Measurements from ENCODE around the gene FAM210B.
"Not testable (repeated sequence)": the region's sequence is repeated elsewhere in the genome, so short reads cannot be mapped to it uniquely, and the experiment has no call there.

Gene FAM210B

GRCh38 chr20:56361900-56362299 lies 3.1 kb downstream of the FAM210B start:
- DNase-seq, result no peak

DNA sequence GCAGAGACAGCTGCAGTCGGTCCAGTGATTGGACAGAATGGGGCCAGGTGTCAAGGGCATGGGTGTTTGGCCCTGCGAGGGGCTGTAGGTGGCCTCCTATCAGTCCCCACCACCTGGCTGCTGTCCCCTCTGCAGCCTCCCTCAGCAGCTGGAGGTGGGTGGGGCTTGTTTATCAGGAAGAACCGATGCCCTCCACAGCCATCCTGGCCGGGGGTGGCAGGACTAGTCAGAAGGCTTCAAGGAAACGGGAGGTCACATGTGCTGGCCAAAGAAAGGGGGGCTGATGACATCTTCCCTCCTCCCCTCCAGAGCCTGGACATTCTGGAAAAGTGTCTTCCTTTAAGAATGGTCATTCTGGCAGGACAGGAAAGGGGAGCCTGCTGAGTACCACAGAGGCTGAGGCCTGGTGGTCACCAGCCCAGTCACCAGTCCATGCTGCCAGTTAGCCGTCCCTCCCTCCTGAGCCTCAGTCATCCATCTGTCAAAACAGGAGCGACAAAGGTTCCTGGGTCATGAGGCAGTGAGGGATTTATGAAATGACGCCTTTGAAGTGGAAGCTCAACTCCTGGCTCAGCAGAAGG lies 4.1 kb downstream of the FAM210B start:
- DNase-seq, result no peak

DNA sequence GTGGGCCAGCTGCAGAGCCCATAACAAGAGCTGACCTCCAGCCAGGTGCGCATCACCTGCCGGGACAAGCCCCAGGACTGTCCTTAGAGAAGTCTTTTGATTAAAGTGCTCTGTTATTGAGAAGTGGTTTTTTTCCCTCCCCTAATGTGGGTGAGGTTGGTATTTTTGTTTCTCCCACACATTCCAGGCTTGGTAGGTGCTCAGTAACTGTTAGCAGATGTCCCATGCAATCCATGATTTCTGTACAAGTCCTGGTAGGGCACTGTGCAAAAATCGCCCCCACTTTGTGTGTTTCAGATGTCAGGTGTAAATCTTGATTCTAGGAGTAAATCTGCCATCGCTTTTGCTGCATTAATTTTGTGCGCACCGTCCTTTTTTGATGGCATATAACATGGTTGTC lies 4.7 kb downstream of the FAM210B start:
- DNase-seq, result no peak

DNA sequence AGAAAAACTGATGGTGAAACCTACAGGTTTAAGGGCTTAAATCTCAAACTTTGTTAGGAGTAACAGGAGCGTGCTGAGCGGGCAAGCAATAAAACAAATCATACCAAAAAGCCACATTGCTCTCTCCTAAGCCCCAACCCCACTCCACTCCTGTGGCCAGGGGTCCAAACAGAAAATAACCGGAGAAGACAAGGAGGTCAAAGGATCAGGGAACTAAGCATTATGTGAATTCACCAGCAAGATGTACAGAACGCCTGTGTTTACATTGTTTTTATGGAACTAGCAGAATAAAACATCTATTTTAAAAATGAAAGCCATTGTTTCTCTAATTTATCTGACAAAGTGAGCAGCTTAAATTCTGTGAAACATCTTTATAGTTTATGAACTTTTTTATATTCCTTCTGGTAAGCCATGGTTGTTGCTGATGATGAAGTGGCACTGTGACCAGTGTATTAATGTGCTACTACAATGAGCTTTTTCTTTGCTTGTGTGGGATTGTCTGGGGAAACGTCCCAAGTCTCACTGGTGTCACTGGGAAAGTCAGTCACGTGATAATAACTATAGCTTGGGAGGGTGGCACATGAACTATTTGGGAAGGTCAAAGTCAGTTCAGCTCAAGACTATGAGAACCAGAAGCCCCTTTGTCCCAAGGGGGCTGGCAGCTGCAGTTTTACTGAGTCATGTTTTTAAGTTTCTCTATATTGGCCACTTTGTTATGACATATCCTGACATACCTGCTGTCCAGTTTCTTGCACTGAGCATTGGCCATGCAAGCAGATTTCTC lies 9.8 kb downstream of the FAM210B start:
- no peak for DNase-seq

GRCh38 chr20:56369179-56369578 lies 10.4 kb downstream of the FAM210B start:
- DNase-seq, result no peak

DNA sequence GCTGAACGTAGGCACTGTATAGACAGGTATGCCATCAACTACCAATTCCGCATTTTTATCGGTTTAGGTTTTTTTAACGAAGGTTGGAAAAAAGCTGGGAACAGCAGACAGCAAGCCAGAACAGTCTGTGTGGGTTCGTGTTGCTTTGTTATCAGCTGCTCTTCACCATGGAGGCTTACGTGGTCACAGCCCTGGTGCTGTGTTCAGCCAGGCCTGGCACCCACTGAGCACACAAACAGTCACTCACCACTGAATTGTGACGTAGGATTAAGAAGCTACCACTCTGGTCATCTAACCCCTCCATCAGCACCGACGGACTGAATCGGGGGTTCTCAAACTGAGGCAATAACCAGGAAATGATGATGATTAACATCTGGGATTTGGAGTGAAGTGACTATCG lies 13.2 kb downstream of the FAM210B start:
- DNase-seq, result no peak

GRCh38 chr20:56372850-56373249 lies 14.1 kb downstream of the FAM210B start:
- DNase-seq, result no peak

DNA sequence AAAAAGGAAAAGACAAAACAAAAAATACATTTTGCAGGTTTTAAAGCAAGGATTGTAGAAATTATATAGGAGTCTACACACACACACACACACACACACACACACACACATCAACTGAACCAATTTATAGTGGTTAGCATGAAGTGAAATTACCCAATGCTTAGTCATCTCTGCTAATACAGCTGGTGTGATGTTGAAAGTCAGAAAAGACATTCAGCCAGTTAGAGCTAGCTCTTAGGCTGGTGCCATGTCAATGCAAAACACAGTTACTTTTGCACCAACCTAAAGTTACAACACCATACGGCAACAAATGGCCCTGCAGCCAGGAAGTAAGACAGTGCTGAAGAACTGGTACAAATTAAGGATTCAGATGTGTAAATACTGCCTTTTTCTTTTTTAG lies 15.2 kb downstream of the FAM210B start:
- DNase-seq, result no peak

DNA sequence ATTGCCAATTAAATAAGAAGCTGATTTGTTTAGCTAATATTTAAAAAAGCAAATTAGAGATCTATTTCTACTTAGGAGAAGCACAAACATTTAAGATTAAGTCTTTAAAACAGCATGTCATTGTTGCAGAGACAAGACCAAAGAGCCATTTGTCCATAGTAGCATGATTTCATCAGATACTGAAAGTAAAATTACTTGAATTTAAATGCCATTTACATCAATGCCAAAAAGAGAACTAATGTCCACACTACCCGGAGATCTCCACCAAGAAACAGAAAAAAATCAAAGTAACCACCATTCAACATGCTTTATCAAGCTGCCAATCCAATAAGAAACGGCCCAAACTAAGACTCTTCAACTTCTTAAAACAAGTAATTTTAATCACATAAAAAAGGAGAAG lies 17.6 kb downstream of the FAM210B start:
- DNase-seq, result no peak

GRCh38 chr20:56378386-56378785 lies 19.6 kb downstream of the FAM210B start:
- no peak for DNase-seq

GRCh38 chr20:56380375-56380774 lies 21.6 kb downstream of the FAM210B start:
- no peak for DNase-seq

DNA sequence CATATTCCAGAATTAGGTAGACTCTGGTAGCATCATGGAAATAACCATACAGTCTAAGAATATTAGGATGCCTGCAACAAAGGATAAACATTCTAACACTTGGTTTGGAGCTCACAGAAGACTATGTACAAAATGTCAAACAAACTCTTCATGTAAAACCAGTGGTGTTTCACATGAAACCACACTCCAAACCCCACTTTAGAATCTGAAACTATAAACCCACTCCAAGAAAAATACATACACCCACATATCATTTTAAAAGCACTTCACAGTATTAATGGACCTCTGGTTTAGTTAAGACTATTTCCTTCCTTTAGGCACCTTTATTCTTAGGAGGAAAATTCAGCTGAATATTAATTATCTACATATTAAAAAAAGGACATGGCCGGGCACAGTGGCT lies 22.7 kb downstream of the FAM210B start:
- no peak for DNase-seq

- no peak for DNase-seq
Measured at GRCh38 chr20:56382696-56383095, 23.9 kb downstream of the FAM210B start.

- DNase-seq, result no peak
Measured at GRCh38 chr20:56383334-56383733, 24.6 kb downstream of the FAM210B start.

DNA sequence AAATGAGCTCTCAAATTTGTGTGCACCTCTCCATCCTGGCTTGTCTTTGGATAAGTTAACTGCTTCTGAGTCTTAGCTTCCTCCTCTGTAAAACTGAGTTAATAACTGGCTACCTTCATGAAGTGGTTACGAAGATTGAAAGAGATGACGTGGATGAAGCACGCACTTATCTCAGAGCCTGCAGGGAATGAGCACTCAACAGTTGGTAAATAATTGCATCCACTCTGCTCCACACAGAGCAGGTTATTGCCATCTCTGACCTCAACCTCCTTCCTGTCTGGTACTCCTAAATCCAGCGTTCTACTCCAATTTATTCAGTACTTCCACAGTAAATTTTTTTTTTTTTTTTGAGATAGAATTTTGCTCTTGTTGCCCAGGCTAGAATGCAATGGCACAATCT lies 26.4 kb downstream of the FAM210B start:
- DNase-seq, result no peak

DNA sequence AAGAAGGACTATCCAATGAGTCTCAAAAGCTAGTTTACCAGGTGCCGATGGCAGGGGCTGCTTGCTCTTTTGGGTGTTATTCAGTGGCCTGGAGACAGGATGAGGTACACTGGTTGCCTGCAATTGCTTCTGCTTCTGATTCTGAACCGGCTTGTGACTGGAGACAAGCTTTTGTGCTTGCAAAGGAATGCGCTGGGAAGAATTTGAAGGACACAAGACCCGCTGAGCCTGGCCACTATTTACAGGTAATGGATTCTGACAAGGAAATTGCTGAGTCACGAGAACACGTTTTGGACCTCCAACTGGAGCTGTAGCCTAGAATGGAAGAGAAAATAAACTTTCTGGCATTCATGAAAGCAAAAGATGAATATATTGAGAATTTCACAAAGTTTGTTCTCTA lies 27.4 kb downstream of the FAM210B start:
- DNase-seq, result no peak

- DNase-seq, result no peak
Measured at GRCh38 chr20:56388882-56389281, 30.1 kb downstream of the FAM210B start.

GRCh38 chr20:56389807-56390206 lies 31.0 kb downstream of the FAM210B start:
- no peak for DNase-seq

GRCh38 chr20:56390396-56390795 lies 31.6 kb downstream of the FAM210B start:
- not testable (repeated sequence) for DNase-seq

- no peak for DNase-seq
Measured at GRCh38 chr20:56391037-56391436, 32.3 kb downstream of the FAM210B start.

GRCh38 chr20:56391596-56392131 lies 32.9 kb downstream of the FAM210B start:
- no peak for DNase-seq

GRCh38 chr20:56392132-56392880 lies 33.5 kb downstream of the FAM210B start, which contains the start of the genes AURKA and CSTF1:
AURKA (minus strand) TSS chr20:56392215; CDS start chr20:56388197, 4,018 bp downstream.
CSTF1 (plus strand) TSS chr20:56392645; CDS start chr20:56395553, 2,908 bp downstream.
- peak; percentile 99 for DNase-seq

DNA sequence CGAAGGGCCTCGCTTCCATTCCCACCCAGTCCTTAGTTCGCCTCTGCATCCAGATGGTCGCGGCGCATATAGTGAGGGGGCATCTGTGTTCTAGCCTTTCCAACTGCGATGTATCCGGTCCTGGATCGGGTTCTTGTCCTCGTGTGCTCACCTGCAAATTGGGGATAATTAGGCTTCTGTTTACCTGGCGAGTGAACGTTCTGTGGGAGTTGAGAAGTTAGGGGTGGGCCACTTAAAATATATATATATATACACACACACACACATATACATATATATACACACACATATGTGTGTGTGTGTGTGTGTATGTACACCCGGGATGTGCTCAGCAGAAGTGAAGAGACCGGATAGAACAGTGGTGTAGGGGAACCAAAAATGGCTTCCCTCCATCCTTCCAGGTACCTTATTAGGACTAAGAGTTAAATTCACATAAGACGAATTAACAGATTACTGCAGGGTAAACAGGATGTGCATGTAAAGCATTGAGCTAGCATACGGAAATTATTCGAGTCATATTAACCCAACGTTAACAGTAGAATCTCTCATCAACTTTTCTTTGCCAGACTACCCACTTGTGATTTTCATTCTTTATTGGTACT lies 34.2 kb downstream of the FAM210B start:
- DNase-seq, result no peak

Measured in NCI-H1930 (cell line).